Measurements from ENCODE around the gene RASL11B. TPM values are rescaled to one million over a fixed set of nuclear protein-coding genes. Genes with fewer than 3 reads are reported as not detected.

RASL11B gene
- total RNA-seq, 4 donors from 2014 or later = 0.62 to 8.8 (median 2.6) TPM

DNA sequence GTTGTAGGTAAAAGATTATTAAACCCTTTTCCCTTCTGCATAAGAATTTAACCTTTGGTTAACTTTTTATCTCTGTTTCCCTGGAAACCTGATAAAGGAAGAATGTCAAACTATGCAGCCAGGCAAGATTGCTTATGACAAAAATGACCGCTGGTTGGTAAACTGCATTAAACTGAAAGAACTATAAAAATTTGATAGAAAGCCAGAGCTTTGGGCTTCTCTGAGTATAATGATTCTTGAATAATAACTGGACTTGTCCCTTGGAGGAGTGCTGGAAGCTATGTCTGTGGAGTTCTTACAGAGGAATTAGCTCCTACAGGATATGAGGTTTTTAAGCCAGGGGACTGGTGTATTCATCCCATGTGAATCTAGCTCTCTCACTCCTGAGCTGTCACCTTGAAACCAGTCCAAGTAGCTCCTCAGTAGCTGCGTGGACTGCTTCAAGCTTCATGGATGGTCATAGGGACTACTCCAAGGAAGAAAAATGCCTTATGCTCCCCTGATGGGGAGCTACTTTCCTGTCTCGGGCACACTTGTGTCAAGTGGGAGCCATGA lies 52.0 kb downstream of the RASL11B start:
- H3K27ac ChIP-seq = no peak overlapping the region
- 59 to 90% methylated on average over 2 to 3 of the region's 3 CpGs for WGBS, 2 donors (ENCODE audit: low coverage in 1 of 2)
- TF ChIP-seq POLR2AphosphoS5 (IDR thresholded peaks at IDR 0.05) (no peak), POLR2A (IDR thresholded peaks at IDR 0.05) (no peak), EP300 (IDR thresholded peaks at IDR 0.05) (no peak)
- TF ChIP-seq, protein P1, sequence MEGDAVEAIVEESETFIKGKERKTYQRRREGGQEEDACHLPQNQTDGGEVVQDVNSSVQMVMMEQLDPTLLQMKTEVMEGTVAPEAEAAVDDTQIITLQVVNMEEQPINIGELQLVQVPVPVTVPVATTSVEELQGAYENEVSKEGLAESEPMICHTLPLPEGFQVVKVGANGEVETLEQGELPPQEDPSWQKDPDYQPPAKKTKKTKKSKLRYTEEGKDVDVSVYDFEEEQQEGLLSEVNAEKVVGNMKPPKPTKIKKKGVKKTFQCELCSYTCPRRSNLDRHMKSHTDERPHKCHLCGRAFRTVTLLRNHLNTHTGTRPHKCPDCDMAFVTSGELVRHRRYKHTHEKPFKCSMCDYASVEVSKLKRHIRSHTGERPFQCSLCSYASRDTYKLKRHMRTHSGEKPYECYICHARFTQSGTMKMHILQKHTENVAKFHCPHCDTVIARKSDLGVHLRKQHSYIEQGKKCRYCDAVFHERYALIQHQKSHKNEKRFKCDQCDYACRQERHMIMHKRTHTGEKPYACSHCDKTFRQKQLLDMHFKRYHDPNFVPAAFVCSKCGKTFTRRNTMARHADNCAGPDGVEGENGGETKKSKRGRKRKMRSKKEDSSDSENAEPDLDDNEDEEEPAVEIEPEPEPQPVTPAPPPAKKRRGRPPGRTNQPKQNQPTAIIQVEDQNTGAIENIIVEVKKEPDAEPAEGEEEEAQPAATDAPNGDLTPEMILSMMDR (IDR thresholded peaks at IDR 0.05) = no peak
- no peaks in the 10 kb centered on the region for H3K9me3 ChIP-seq
- no peaks in the 10 kb centered on the region for H3K36me3 ChIP-seq
- H3K27me3 ChIP-seq = no peaks in the 10 kb centered on the region
- H3K4me3 ChIP-seq = no peak overlapping the region
- ATAC-seq = no peak
- no peaks in the 10 kb centered on the region for H3K4me1 ChIP-seq

- no peaks in the 10 kb centered on the region for H3K36me3 ChIP-seq
- H3K4me1 ChIP-seq = no peaks in the 10 kb centered on the region
- H3K4me3 ChIP-seq = no peak overlapping the region
- H3K27me3 ChIP-seq = no peaks in the 10 kb centered on the region
- no peak overlapping the region for H3K27ac ChIP-seq
- no peaks in the 10 kb centered on the region for H3K9me3 ChIP-seq
- no peak for TF ChIP-seq EP300 (IDR thresholded peaks at IDR 0.05)
- TF ChIP-seq, protein P1 (IDR thresholded peaks at IDR 0.05) = no peak
- no peak for TF ChIP-seq POLR2AphosphoS5 (IDR thresholded peaks at IDR 0.05)
- TF ChIP-seq POLR2A (IDR thresholded peaks at IDR 0.05) = no peak
- ATAC-seq = no peak
Measured at GRCh38 chr4:52915191-52915590, 53.1 kb downstream of the RASL11B start.

DNA sequence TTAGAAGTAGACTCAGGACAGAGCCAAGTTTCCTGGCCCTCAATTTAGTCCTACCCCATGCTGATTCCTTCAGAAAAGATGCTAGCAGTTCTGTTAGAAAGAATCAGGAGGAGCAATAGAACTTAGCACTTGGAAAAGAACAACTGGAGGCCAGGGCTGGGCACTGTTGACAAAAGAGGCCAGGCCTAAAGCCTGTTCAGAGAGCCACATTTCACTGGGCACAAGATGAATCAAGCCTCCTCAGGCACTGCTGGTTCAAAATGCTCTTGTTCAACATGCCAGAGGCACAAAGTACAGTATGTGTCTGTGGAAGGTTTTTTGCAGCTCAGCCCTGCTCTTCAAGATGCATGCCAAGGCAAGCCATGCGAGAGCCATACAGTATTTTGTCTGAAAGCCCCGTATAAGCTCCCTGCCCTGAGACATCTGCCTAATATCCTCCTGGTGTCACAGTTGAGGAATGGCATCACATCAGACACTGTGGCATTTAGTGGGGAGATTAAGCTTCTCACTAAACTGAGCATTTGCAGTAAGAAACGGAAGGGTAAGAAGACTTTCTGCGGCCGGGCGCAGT lies 53.7 kb downstream of the RASL11B start:
- H3K4me3 ChIP-seq = no peak overlapping the region
- TF ChIP-seq, protein P1 (IDR thresholded peaks at IDR 0.05) = no peak
- TF ChIP-seq POLR2AphosphoS5 (IDR thresholded peaks at IDR 0.05) (no peak), POLR2A (IDR thresholded peaks at IDR 0.05) (no peak), EP300 (IDR thresholded peaks at IDR 0.05) (no peak)
- ATAC-seq = no peak
- no peaks in the 10 kb centered on the region for H3K27me3 ChIP-seq
- no peak overlapping the region for H3K27ac ChIP-seq
- no peaks in the 10 kb centered on the region for H3K4me1 ChIP-seq
- H3K9me3 ChIP-seq = no peaks in the 10 kb centered on the region
- no peaks in the 10 kb centered on the region for H3K36me3 ChIP-seq
- 89 to 100% methylated on average over 1 to 3 of the region's 6 CpGs for WGBS, 2 donors (ENCODE audit: low coverage in 1 of 2)

Other genes starting within 250 kb of the RASL11B start
- gene USP46, start 203.0 kb upstream of the RASL11B start, total RNA-seq = 1 to 10 TPM; 8.1 to 9.5 (median 8.7) TPM
- under 1 TPM; 0.08 to 0.93 (median 0.49) TPM for gene ERVMER34-1, start 110.9 kb upstream of the RASL11B start, total RNA-seq

All from gastroesophageal sphincter (tissue), 4 donors.